ENCODE measurements around the gene IRF4.
"Not testable (repeated sequence)": the region's sequence is repeated elsewhere in the genome, so short reads cannot be mapped to it uniquely, and the experiment has no call there.

The IRF4 gene

GRCh38 chr6:423055-423798 lies 31.7 kb downstream of the IRF4 start:
- no peak for DNase-seq

GRCh38 chr6:423799-424345 lies 32.3 kb downstream of the IRF4 start:
- DNase-seq, result no peak

GRCh38 chr6:424741-425417 lies 33.3 kb downstream of the IRF4 start:
- DNase-seq, result no peak

- DNase-seq, result not testable (repeated sequence)
These were observed 33.9 kb downstream of the IRF4 start for GRCh38 chr6:425418-425788.

GRCh38 chr6:426198-426738 lies 34.7 kb downstream of the IRF4 start:
- DNase-seq, result not testable (repeated sequence)

GRCh38 chr6:428047-428603 lies 36.6 kb downstream of the IRF4 start:
- no peak for DNase-seq

- DNase-seq, result no peak
These were observed 38.1 kb downstream of the IRF4 start for GRCh38 chr6:429515-430121.

- DNase-seq, result no peak
These were observed 40.0 kb downstream of the IRF4 start for GRCh38 chr6:431504-431903.

- DNase-seq, result no peak
These were observed 40.4 kb downstream of the IRF4 start for GRCh38 chr6:431986-432385.

GRCh38 chr6:434051-434705 lies 42.6 kb downstream of the IRF4 start:
- DNase-seq, result no peak

- DNase-seq, result no peak
These were observed 44.1 kb downstream of the IRF4 start for GRCh38 chr6:435441-436307.

- DNase-seq, result no peak
These were observed 44.9 kb downstream of the IRF4 start for GRCh38 chr6:436308-437036.

GRCh38 chr6:437037-437392 lies 45.5 kb downstream of the IRF4 start:
- DNase-seq, result no peak

- no peak for DNase-seq
These were observed 47.1 kb downstream of the IRF4 start for GRCh38 chr6:438634-439170.

GRCh38 chr6:439641-440167 lies 48.2 kb downstream of the IRF4 start:
- peak; percentile 10 for DNase-seq

GRCh38 chr6:441126-441920 lies 49.8 kb downstream of the IRF4 start:
- no peak for DNase-seq

GRCh38 chr6:443621-444159 lies 52.1 kb downstream of the IRF4 start:
- DNase-seq, result no peak

- DNase-seq, result no peak
These were observed 53.2 kb downstream of the IRF4 start for GRCh38 chr6:444653-445275.
